ENCODE results near the gene LRRC3.

Gene LRRC3

GRCh38 chr21:44437696-44438431 is 17.4 kb upstream of the LRRC3 start:
- Histone ChIP-seq H3K4me1 (ENCODE audit: control insufficient read depth in 2 of 2, insufficient read depth in 1 of 2, low read depth in 1 of 2, low read length in 2 of 2) (no peaks in the 10 kb centered on the region), H3K4me3 (ENCODE audit: low read length in 2 of 2) (no peak overlapping the region), H3K27me3 (ENCODE audit: control insufficient read depth in 3 of 3, insufficient read depth in 3 of 3, low read depth in 1 of 3, low read length in 3 of 3) (peaks cover 0 to 7% (median 0%) of the 10 kb centered on the region in 3 experiments), H3K9ac (ENCODE audit: low read depth, low read length, poor library complexity) (no peak overlapping the region), H4K8ac (ENCODE audit: low read depth, low read length) (no peak overlapping the region), H3K79me1 (ENCODE audit: low read depth, low read length) (peaks cover 2% of the 10 kb centered on the region), H3K27ac (replicated peaks; ENCODE audit: low read length) (no peak overlapping the region), H3K14ac (ENCODE audit: low read length) (peak overlapping the region; percentile 38), H3K18ac (ENCODE audit: low read length) (peak overlapping the region; percentile 24), H2AK5ac (ENCODE audit: low read depth, low read length) (peak overlapping the region; percentile 63), H2BK12ac (ENCODE audit: low read length) (no peak overlapping the region), H3K23ac (ENCODE audit: low read depth, low read length, poor library complexity) (no peak overlapping the region), H3K9me3 (replicated peaks in 1 of 2; ENCODE audit: control insufficient read depth in 2 of 2, insufficient read depth in 1 of 2, low read depth in 1 of 2, low read length in 2 of 2) (peaks cover 0 to 1% of the 10 kb centered on the region in 2 donors), H2BK15ac (ENCODE audit: low read length) (peak overlapping the region; percentile 58), H2AFZ (ENCODE audit: low read length) (no peak overlapping the region), H3K4me2 (ENCODE audit: insufficient read depth, low read length, poor library complexity, severe bottlenecking) (no peak overlapping the region), H2BK5ac (ENCODE audit: low read length) (no peak overlapping the region), H4K91ac (ENCODE audit: low read depth, low read length, poor library complexity) (no peak overlapping the region), H3K4ac (ENCODE audit: low read length) (no peak overlapping the region), H2BK120ac (ENCODE audit: low read depth, low read length) (no peak overlapping the region), H3K36me3 (replicated peaks in 1 of 2; ENCODE audit: control insufficient read depth in 2 of 2, insufficient read depth in 2 of 2, low read length in 2 of 2) (no peaks in the 10 kb centered on the region)
- DNase-seq (ENCODE audit: low spot score), result no peak
- WGBS, 2 donors (ENCODE audit: extremely low coverage in 2 of 2, insufficient read length in 2 of 2, insufficient replicate concordance in 1 of 2), result no CpG with 5 or more reads among the region's 19 CpGs

GRCh38 chr21:44438531-44439210 is 16.6 kb upstream of the LRRC3 start:
- peaks cover 2% of the 10 kb centered on the region for H3K79me1 ChIP-seq (ENCODE audit: low read depth, low read length)
- no peak overlapping the region for H2BK5ac ChIP-seq (ENCODE audit: low read length)
- H3K18ac ChIP-seq (ENCODE audit: low read length), result peak overlapping the region; percentile 76
- H3K36me3 ChIP-seq (replicated peaks in 1 of 2; ENCODE audit: control insufficient read depth in 2 of 2, insufficient read depth in 2 of 2, low read length in 2 of 2), result no peaks in the 10 kb centered on the region
- peak overlapping the region; percentile 30 for H3K9ac ChIP-seq (ENCODE audit: low read depth, low read length, poor library complexity)
- H3K4me3 ChIP-seq (ENCODE audit: low read length in 2 of 2), result no peak overlapping the region
- H3K4ac ChIP-seq (ENCODE audit: low read length), result peak overlapping the region; percentile 53
- H4K8ac ChIP-seq (ENCODE audit: low read depth, low read length), result peak overlapping the region; percentile 65
- H3K27me3 ChIP-seq (ENCODE audit: control insufficient read depth in 3 of 3, insufficient read depth in 3 of 3, low read depth in 1 of 3, low read length in 3 of 3), result peaks cover 0 to 3% (median 0%) of the 10 kb centered on the region in 3 experiments
- no peak overlapping the region for H3K23ac ChIP-seq (ENCODE audit: low read depth, low read length, poor library complexity)
- H2BK120ac ChIP-seq (ENCODE audit: low read depth, low read length), result no peak overlapping the region
- DNase-seq (ENCODE audit: low spot score), result no peak
- no peak overlapping the region for H3K14ac ChIP-seq (ENCODE audit: low read length)
- H3K4me2 ChIP-seq (ENCODE audit: insufficient read depth, low read length, poor library complexity, severe bottlenecking), result no peak overlapping the region
- no peak overlapping the region for H2BK15ac ChIP-seq (ENCODE audit: low read length)
- H3K4me1 ChIP-seq (ENCODE audit: control insufficient read depth in 2 of 2, insufficient read depth in 1 of 2, low read depth in 1 of 2, low read length in 2 of 2), result no peaks in the 10 kb centered on the region
- H2AK5ac ChIP-seq (ENCODE audit: low read depth, low read length), result peak overlapping the region; percentile 63
- no peak overlapping the region for H4K91ac ChIP-seq (ENCODE audit: low read depth, low read length, poor library complexity)
- no peak overlapping the region for H2BK12ac ChIP-seq (ENCODE audit: low read length)
- WGBS, 2 donors (ENCODE audit: extremely low coverage in 2 of 2, insufficient read length in 2 of 2, insufficient replicate concordance in 1 of 2), result no CpG with 5 or more reads among the region's 34 CpGs
- peaks cover 0 to 1% of the 10 kb centered on the region in 2 donors for H3K9me3 ChIP-seq (replicated peaks in 1 of 2; ENCODE audit: control insufficient read depth in 2 of 2, insufficient read depth in 1 of 2, low read depth in 1 of 2, low read length in 2 of 2)
- no peak overlapping the region for H2AFZ ChIP-seq (ENCODE audit: low read length)
- H3K27ac ChIP-seq (replicated peaks; ENCODE audit: low read length), result no peak overlapping the region

- peaks cover 0 to 3% (median 0%) of the 10 kb centered on the region in 3 experiments for H3K27me3 ChIP-seq (ENCODE audit: control insufficient read depth in 3 of 3, insufficient read depth in 3 of 3, low read depth in 1 of 3, low read length in 3 of 3)
Observed at GRCh38 chr21:44439211-44439600, 16.1 kb upstream of the LRRC3 start.

More at GRCh38 chr21:44439211-44439600, 16.1 kb upstream of the LRRC3 start:
- no peak for DNase-seq (ENCODE audit: low spot score)
- Histone ChIP-seq H2BK5ac (ENCODE audit: low read length) (no peak overlapping the region), H3K4me2 (ENCODE audit: insufficient read depth, low read length, poor library complexity, severe bottlenecking) (no peak overlapping the region), H3K36me3 (replicated peaks in 1 of 2; ENCODE audit: control insufficient read depth in 2 of 2, insufficient read depth in 2 of 2, low read length in 2 of 2) (no peaks in the 10 kb centered on the region), H3K9ac (ENCODE audit: low read depth, low read length, poor library complexity) (peak overlapping the region; percentile 30), H3K4me1 (ENCODE audit: control insufficient read depth in 2 of 2, insufficient read depth in 1 of 2, low read depth in 1 of 2, low read length in 2 of 2) (no peaks in the 10 kb centered on the region), H3K27ac (replicated peaks; ENCODE audit: low read length) (no peak overlapping the region), H3K4ac (ENCODE audit: low read length) (peak overlapping the region; percentile 53), H2BK12ac (ENCODE audit: low read length) (peak overlapping the region; percentile 90), H4K91ac (ENCODE audit: low read depth, low read length, poor library complexity) (no peak overlapping the region), H2AFZ (ENCODE audit: low read length) (no peak overlapping the region), H2BK15ac (ENCODE audit: low read length) (no peak overlapping the region), H3K79me1 (ENCODE audit: low read depth, low read length) (peaks cover 2% of the 10 kb centered on the region), H3K14ac (ENCODE audit: low read length) (no peak overlapping the region), H3K9me3 (replicated peaks in 1 of 2; ENCODE audit: control insufficient read depth in 2 of 2, insufficient read depth in 1 of 2, low read depth in 1 of 2, low read length in 2 of 2) (peaks cover 0 to 1% of the 10 kb centered on the region in 2 donors), H2BK120ac (ENCODE audit: low read depth, low read length) (no peak overlapping the region), H2AK5ac (ENCODE audit: low read depth, low read length) (peak overlapping the region; percentile 28), H3K4me3 (ENCODE audit: low read length in 2 of 2) (peak overlapping the region in 1 of 2 donors; percentile 14), H4K8ac (ENCODE audit: low read depth, low read length) (peak overlapping the region; percentile 65), H3K23ac (ENCODE audit: low read depth, low read length, poor library complexity) (peak overlapping the region; percentile 89), H3K18ac (ENCODE audit: low read length) (peak overlapping the region; percentile 85)
- WGBS, 2 donors (ENCODE audit: extremely low coverage in 2 of 2, insufficient read length in 2 of 2, insufficient replicate concordance in 1 of 2), result no CpG with 5 or more reads among the region's 11 CpGs
